BE2C (cell line): ENCODE results near the gene LRRC37A3.
"Not testable (repeated sequence)": the region's sequence is repeated elsewhere in the genome, so short reads cannot be mapped to it uniquely, and the experiment has no call there.

Experiments
- DNase-seq: peaks from one replicate; pipeline ENCODE4 v3.0.0-alpha.2; 2020
- H3K27me3 ChIP-seq: fragments of 250-450 bp; sonication (Bioruptor Pico); 2 replicates; pipeline ENCODE4 v1.5.1; 2020; ENCODE audit warnings: mild to moderate bottlenecking
- H3K36me3 ChIP-seq: fragments of 250-450 bp; sonication (Bioruptor Pico); 2 replicates; pipeline ENCODE4 v1.5.1; 2020; ENCODE audit warnings: mild to moderate bottlenecking
- H3K4me1 ChIP-seq: fragments of 250-450 bp; sonication (Bioruptor Pico); 2 replicates; pipeline ENCODE4 v1.5.1; 2020
- H3K4me3 ChIP-seq: 2 replicates; pipeline ENCODE4 v1.5.1; 2011; ENCODE audit warnings: low read depth, low read length
- H3K9me3 ChIP-seq: fragments of 250-450 bp; sonication (Bioruptor Pico); 2 replicates; pipeline ENCODE4 v1.5.1; 2020
- TF ChIP-seq, protein P1 (sequence below): IDR thresholded peaks from 2 replicates; pipeline ENCODE4 v1.5.1; 2012; ENCODE audit warnings: mild to moderate bottlenecking, low read depth, low read length

The LRRC37A3 gene

DNA sequence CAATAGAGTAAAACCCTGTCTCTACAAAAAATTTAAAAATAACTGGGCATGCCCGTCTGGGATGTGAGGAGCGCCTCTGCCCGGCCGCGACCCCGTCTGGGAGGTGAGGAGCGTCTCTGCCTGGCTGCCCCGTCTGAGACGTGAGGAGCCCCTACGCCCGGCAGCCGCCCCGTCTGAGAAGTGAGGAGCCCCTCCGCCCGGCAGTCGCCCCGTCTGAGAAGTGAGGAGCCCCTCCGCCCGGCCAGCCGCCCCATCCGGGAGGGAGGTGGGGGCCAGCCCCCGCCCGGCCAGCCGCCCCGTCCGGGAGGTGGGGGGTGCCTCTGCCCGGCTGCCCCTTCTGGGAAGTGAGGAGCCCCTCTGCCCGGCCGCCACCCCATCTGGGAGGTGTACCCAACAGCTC lies 45.1 kb downstream of the LRRC37A3 start:
- not testable (repeated sequence) for H3K27me3 ChIP-seq, DNase-seq, H3K9me3 ChIP-seq, H3K36me3 ChIP-seq, H3K4me3 ChIP-seq, H3K4me1 ChIP-seq

DNA sequence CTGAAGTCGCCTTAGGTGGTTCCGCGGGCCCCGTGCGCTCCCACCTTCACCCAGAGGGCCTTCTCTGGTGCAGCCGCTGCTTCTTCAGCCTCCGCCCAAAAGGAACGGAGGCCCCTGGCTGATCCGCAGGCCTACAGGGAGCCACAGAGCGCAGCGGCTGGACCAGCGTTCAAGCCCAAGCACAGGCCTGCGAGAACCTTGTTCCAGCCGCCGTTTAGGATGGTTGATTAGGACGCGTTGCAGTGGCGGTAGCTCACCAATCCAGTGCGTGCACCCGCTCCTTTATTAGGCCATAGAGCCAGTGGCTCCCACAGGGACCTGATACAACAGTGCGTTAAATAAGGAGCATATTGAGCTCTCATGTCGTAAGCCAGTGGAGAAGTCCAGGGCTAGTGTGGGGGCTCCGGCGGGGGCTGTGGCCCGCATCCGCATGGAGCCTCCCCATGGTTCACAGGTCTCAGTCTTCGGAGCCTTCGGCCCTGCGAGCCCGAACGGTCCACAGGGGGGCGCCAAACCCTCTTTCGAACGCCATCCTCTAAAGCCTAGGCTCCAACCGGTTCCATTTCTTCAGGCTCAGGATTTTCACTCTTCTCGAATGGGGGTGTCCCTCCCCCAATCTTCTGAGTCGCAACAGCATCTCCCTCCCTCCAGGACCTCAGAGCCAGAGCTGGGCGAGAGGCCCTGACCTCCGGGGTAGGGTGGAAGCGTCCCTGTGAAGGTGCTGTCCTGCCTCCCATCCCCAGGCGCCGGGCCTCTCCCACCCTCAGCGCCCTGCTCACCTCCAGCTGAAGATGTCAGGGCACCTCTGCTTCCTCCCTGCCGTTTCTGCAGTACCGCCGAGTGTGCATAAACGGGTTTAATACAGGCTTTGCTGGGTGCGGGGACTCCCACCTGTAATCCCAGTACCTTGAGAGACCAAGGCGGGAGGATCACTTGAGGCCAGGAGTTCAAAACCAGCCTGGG lies 71.5 kb downstream of the LRRC37A3 start:
- H3K36me3 ChIP-seq, H3K4me1 ChIP-seq, H3K4me3 ChIP-seq, H3K27me3 ChIP-seq, H3K9me3 ChIP-seq: not testable (repeated sequence)
- TF ChIP-seq, protein P1, sequence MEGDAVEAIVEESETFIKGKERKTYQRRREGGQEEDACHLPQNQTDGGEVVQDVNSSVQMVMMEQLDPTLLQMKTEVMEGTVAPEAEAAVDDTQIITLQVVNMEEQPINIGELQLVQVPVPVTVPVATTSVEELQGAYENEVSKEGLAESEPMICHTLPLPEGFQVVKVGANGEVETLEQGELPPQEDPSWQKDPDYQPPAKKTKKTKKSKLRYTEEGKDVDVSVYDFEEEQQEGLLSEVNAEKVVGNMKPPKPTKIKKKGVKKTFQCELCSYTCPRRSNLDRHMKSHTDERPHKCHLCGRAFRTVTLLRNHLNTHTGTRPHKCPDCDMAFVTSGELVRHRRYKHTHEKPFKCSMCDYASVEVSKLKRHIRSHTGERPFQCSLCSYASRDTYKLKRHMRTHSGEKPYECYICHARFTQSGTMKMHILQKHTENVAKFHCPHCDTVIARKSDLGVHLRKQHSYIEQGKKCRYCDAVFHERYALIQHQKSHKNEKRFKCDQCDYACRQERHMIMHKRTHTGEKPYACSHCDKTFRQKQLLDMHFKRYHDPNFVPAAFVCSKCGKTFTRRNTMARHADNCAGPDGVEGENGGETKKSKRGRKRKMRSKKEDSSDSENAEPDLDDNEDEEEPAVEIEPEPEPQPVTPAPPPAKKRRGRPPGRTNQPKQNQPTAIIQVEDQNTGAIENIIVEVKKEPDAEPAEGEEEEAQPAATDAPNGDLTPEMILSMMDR, result peak; percentile 66
- DNase-seq, result peak; percentile 76

DNA sequence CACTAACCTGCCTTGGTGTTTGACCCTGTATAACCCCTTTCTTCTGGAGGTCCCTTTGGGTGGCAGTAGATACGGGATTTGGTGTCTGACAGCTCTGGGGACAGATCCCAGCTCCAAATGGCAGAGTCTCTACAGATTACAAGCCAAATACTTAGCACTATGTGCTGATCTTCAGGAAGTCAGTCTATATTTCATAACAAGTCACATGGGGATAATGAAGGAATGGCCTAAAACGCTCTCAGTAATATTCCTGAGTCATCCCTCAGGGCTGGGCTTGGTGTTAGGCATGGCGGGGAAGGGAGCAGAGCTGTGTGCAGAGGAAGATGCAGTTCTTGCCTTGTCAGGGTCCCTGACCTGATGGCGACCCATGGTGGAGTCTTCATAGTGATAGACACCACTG lies 72.4 kb downstream of the LRRC37A3 start:
- not testable (repeated sequence) for DNase-seq, H3K36me3 ChIP-seq, H3K4me3 ChIP-seq, H3K27me3 ChIP-seq, H3K9me3 ChIP-seq, H3K4me1 ChIP-seq

DNA sequence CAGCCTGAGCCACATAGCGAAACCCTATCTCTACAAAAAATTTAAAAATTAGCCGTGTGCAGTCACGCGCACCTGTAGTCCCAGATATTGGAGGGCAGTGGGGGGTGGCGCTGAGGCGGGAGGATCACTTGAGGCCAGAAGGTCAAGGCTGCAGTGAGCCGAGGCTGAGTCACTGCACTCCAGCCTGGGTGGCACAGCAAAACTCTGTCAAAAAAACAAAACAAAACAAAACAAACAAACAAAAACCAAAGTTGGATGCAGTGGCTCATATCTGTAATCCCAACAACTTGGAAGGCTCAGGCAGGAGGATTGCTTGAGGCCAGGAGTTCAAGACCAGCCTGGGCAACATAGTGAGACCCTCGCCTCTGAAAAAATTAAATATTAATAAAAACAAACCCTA lies 75.4 kb downstream of the LRRC37A3 start:
- not testable (repeated sequence) for H3K4me3 ChIP-seq, DNase-seq, H3K36me3 ChIP-seq, H3K9me3 ChIP-seq, H3K4me1 ChIP-seq, H3K27me3 ChIP-seq

DNA sequence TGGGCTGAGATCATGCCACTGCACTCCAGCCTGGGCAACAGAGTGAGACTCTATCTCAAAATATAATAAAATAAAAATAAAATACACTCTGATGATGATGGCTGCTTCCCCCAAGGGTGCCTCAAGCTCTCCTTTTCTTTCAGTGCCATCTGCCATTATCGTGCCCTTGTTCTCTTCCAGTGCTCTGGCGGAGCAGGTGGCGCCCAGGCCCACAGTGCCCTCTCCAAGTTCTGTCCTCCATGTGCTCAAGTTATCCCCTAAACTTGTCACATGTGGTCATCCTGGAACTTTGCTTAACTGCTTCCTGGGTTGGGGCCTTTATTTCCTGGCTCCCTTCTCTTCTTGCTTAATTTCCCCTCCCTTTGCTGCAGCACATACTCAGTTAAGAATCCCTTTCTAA lies 76.4 kb downstream of the LRRC37A3 start:
- H3K9me3 ChIP-seq, DNase-seq, H3K4me3 ChIP-seq, H3K4me1 ChIP-seq, H3K27me3 ChIP-seq, H3K36me3 ChIP-seq: not testable (repeated sequence)

DNA sequence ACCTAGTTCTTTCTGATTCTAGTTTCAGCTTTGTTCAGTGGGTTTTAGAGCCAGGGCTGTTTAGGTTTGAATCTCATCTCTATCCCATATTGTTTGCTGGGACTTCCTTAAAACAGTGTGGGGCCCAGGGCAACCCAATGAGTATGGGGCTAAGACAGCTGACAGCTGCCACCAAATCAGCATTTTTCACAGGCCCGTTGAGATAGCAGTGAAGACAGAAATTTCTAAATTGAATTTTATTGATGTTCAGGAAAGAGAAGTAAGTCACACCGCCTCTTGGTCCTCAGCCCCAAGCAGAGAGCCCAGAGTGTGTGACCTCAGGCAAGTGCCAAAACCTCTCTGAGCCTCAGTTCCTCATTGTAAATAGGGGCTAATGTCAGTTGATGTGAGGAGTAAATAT lies 78.3 kb downstream of the LRRC37A3 start:
- not testable (repeated sequence) for DNase-seq, H3K9me3 ChIP-seq

DNA sequence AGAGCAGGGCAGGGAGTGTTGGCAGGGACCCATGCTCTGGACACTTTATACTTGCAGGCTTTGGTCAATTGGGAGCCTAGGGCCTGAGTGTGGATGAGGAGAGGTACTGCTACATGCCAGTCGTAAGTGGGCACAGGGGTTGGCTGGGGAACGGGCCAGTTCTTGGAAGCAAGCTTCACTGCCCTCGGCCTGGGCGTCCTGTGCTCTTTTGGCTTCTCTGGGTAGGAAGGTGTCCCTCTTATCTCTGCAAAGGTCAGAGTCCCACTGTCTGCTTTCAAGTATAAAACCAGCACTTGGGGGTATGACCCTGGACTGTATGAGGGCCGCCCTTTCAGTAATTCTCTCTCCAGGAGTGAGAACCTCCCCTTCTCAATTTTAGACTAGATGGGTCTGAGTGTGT lies 80.8 kb downstream of the LRRC37A3 start:
- H3K9me3 ChIP-seq, H3K4me1 ChIP-seq, DNase-seq, H3K4me3 ChIP-seq, H3K36me3 ChIP-seq, H3K27me3 ChIP-seq: not testable (repeated sequence)

More for the DNA sequence above, 78.3 kb downstream of the LRRC37A3 start:
- H3K4me3 ChIP-seq, H3K4me1 ChIP-seq, H3K27me3 ChIP-seq, H3K36me3 ChIP-seq: not testable (repeated sequence)

DNA sequence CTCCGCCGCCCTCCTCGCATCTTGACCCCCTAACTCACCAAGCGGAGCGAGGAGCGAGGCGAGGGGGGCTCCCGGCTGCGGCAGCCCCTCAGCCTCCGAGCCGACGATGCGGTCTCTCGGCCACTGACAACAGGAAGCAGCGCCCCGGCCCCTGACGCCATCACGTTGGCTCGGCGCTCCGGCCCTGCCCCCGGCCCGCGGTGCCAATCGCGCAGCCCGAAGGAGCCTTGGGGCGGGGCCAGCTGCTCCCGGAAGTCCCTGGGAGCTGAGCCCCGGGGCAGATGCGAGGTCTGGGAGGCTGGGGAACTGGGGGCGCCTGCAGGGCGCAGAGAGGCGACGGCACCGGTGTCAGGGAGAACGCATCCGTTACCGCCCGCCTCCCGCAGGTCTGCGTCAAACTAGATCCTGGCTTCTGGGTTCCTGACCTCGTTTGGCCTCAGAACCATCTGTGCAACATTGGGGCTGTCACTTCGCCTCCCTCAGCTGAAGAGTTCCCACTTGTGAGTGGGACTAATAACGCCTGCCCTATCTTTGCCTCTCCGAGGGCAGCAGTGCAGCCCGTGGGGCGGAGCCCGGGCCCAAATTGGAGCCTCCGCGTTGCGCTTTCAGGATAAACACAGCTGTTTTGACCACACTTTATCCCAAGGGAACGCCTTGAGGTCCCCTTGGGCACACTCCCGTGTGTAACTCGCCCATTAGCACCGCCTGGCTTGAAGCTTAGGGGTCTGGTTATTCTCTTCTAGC lies 82.1 kb downstream of the LRRC37A3 start:
- DNase-seq, result peak; percentile 91
- H3K4me3 ChIP-seq, result peak overlapping the region; percentile 65
- not testable (repeated sequence) for H3K36me3 ChIP-seq, H3K4me1 ChIP-seq, H3K9me3 ChIP-seq, H3K27me3 ChIP-seq

DNA sequence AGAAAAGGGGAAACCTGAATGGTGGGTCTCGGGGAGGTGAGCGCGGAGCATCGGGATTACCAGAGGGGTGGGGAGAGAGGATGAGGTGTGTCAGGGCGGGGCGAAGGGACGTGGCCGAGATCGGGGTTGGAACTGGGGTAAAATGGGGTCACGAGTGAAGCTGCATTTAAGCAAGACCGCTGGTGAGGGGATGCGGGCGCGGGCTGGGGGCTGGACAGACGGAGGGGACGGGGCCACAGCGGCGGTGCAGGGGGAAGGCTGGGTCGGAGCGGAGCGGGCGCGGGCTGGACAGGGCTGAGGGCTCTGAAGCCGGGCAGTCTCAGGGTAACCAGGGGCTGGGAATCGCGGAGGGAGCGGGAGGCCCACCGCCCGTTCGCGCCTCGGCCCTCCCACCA lies 82.7 kb downstream of the LRRC37A3 start:
- H3K27me3 ChIP-seq, H3K36me3 ChIP-seq, H3K9me3 ChIP-seq, H3K4me1 ChIP-seq: not testable (repeated sequence)
- DNase-seq, result peak; percentile 13
- H3K4me3 ChIP-seq, result peak overlapping the region; percentile 65

DNA sequence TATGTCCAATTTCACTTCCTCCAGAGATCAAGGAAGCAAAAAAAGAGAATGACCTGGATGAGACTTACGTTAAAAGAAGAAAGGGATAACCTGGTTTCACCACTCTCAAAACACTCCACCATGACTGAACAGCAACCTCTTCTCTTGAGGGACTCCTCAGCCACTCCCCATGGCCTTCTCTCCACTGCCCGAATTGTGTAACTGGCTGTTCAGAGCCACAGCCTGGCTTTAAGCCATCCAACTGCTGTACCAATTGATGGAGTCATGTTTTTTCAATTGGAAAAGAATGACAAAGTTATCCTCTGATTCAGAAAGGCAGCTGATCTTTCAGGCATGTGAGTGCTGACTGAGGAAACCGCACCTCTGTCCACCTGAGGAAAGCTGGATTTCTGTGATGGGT lies 85.2 kb downstream of the LRRC37A3 start:
- not testable (repeated sequence) for H3K27me3 ChIP-seq, DNase-seq, H3K4me3 ChIP-seq, H3K4me1 ChIP-seq, H3K36me3 ChIP-seq, H3K9me3 ChIP-seq

DNA sequence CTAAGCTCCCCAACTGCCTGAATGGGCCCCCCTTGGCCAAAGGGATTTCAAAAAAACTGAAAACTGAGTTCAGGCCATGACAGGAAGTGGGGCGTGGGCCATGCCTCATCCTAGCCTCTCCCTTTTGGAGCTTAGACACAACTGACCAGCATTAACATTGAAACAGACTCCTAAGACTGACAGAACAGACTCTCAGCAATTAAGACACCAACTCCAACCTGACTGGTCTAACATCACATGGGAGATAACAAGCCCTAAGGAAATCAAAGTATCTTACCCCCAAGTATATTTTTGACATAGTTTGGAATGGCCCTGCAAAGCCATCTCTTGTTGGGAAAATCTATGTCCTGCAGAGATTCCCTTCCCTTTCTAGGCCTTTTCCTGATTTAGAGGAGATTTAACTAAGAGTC lies 88.6 kb downstream of the LRRC37A3 start:
- not testable (repeated sequence) for H3K27me3 ChIP-seq, H3K9me3 ChIP-seq, H3K36me3 ChIP-seq, H3K4me1 ChIP-seq, DNase-seq, H3K4me3 ChIP-seq

DNA sequence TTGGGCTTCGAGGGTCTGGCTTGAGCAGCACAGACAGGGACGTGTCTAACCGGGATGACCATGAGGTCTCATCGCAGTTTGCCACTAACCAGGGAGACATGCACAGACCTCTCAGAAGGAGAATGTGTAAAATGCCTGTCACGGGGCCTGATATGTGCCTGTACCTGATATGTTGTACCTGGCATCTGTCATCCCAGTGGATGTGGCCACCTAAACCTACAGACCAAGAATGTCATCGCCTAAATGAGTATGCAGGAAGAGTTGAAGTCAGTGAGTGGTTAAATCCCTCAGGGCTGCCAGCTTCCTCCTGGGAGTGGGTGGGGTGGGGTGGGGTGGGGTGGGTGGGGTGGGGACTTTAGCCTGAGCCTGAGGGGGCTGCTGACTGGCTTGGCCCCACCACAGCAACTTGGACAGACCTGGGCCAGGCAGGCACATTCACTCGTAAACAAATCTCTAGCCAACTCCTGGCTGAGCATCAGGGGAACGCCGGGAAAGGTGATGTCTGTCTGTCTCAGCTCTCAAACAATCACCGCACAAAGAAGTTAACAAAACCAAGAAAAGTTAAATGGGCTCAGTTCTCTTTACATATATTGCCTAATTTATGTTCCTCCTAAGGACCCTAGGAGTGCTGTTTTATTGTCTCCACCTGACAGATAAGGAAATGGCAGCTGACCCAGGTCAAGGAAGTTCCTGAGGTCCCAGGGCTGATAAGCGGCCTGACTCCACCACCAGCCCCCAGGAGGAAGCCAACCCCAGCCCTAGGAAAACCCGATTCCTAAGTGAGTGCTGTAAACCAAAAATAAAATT lies 89.3 kb downstream of the LRRC37A3 start:
- not testable (repeated sequence) for H3K4me1 ChIP-seq

DNA sequence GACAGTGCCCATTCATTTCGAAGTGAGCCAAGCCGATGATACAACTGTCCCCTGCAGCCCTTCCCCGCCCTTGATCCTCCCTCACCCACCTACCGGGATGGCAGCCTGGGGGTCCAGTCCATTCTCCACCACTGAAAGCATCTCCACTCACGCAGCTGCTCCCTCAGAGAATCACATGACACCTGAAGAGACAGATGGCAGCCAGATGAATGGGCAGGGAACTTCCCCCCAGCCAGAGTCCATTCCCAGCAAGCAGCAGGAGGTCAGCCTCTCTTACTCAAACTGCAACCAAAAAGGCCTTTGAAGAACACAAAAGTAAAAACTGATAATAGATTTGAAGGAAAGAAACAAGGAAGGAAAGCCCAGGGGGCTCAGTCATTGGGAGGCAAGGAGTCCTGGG lies 90.2 kb downstream of the LRRC37A3 start:
- not testable (repeated sequence) for H3K27me3 ChIP-seq, DNase-seq, H3K36me3 ChIP-seq, H3K9me3 ChIP-seq, H3K4me3 ChIP-seq, H3K4me1 ChIP-seq

More for the DNA sequence above, 89.3 kb downstream of the LRRC37A3 start:
- not testable (repeated sequence) for H3K9me3 ChIP-seq, DNase-seq, H3K27me3 ChIP-seq, H3K4me3 ChIP-seq, H3K36me3 ChIP-seq

DNA sequence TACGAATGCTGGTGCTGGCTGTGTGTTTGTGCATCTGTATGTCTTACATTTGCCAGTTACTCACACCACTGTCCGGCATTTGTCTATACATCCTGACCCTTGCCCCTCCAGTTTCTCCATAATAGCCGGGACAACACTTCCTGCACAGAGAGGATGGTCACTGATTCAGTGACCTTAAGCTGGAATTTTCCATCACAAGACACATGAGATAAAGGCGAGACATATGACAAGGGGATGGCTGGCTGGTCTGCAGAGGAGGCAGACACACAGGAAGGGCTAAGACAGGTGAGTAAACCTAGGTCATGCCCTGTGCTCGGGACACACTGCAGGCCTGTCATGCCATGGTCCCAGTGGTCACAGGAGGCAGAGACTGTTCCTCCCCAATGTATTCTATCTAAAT lies 100.4 kb downstream of the LRRC37A3 start:
- H3K4me1 ChIP-seq, H3K9me3 ChIP-seq, H3K4me3 ChIP-seq, H3K36me3 ChIP-seq, DNase-seq, H3K27me3 ChIP-seq: not testable (repeated sequence)
